HEK293T (cell line): ENCODE measurements around the gene TPSG1.

Source experiments
- ELF4 ChIP-seq: fragments of 450-650 bp; IDR thresholded peaks from 2 replicates; pipeline ENCODE4 v1.6.1; 2017; ENCODE audit warnings: antibody characterized with exemption
- SP1 ChIP-seq: fragments of 450-650 bp; IDR thresholded peaks from 2 replicates; pipeline ENCODE4 v1.6.1; 2017

GRCh38 chr16:1274767-1275166 lies 49.7 kb upstream of the TPSG1 start:
- TF ChIP-seq ELF4 (no peak), SP1 (no peak)
